Stimulated activated CD8-positive, alpha-beta memory T cell treated with anti-CD3 and anti-CD28 coated beads, Interleukin-12 subunit alpha, Interleukin-12 subunit beta, amount 100 ng/mL, for 1 hour (primary cell): ENCODE results near the gene PCYT2.

ENCODE experiments used
- DNase-seq: peaks from one replicate; pipeline ENCODE4 v3.0.0-alpha.2; 2020; ENCODE audit warnings: low read depth

PCYT2 gene

DNA sequence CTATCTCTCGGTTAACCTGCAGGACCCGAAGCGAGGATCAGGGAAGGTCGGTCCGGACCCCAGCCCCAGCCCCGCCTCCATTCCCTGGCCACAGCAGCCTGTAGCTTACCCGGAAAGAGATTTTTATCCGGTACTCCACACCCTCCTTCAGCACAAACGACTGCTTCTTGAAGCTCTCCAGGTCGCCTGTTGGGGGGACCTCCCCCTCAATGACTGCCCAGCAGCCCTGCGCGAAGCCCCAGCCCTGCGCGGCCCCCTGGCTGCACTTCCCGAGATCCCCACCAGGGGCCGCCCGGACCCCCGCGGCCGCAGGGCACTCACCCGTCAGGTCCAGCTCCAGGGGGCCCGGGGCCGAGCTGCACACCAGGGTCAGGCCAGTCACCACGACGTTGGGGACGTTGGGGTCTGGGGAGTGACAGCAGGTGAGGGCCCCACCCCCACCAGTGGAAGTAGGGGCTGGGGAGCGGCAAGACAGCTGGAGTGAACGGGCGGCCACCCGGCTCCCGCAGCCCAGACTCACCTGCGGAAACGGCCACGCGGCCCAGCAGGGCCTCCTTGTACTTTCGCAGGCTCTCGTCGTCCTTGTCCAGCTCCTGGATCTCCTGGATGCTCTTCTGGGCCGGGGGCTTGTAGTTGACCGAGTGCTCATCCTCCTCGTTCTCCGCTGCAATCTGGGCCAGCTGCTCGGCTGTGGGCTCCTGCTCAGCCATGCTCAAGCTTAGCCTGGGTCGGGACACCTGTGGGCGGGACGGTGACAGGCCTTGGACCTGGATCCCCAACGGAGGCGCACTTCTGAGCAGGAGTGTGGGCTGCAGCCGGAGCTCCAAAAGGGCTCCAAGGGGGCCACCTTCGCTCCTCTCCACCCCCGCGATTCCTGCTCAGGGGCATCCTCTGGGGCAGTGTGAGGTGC, 41.7 kb downstream of the PCYT2 start:
- no peak for DNase-seq

GRCh38 chr17:81868674-81869220, 42.5 kb downstream of the PCYT2 start:
- DNase-seq, result no peak

DNA sequence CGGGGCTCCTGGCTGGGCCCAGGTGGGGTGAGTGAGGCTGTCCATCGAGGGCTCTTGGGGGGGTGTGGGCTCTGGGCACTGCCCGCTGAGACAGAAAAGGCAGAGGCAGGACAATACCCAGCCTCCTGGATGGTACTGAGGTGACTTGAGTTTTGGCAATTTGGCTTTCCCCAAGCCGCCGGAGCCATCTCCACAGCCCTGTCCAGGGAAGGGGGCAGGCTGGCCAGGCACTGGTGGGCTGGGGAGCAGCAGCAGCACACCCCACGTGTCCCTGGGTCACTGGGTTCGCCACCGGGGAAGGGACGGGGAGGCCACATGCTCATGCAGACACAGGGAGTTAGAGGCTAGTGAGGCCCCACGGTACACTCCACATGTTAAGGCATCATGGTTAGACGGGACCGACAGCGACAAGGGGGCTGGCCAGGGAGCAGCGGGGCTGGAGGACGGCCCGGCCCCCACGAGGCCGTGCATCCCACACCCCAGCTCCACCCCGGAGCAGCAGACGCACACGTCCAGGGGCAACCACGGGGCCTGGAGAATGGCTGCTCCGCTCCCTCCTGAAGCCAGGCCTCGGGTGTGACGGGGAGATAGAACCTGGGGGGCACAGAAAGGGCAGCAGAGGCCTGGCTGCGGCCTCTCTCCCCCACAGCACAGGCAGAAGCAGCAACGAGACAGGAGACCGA, 43.1 kb downstream of the PCYT2 start:
- DNase-seq, result no peak

DNA sequence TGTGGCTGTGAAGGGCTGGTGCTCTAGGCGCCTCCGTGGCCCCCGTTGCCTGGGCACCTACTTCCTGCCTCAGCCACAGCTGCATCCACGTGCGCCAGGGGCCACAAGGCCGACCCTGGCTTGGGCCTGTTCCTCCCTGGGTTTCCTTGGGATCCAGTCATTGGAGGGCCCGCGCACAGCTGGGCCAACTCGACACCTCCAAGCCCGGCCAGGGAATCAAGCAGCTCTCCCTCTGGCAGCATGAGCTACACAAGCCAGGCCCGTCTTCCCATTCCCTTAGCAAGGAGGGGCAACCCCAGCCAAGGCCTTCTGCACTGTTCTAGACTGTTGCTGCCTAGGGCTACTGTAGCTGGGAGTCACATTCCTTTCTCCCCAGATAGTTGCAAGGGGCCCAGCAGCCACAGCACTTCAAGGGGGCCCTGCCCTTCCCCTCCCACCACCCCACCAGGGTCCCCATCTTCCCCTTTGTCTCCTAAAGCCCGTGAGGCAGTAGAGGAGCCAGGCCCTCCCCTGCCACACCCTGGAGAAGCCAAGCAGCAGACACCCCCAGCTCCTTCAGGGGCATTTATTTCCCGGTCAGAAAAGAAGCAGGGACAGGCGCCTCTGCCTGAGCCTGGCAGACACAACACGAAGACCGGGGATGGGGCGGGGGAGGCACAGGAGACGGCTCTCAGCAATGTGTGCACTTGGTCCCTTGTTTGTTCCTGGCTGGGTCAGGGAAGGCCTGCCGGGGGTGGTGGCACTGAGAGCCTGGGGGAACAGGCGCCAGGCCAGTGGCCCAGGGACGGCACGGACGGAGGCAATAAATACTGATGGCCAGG, 43.8 kb downstream of the PCYT2 start:
- no peak for DNase-seq

GRCh38 chr17:81866440-81867169, 44.6 kb downstream of the PCYT2 start:
- DNase-seq, result no peak

- no peak for DNase-seq
Measured at GRCh38 chr17:81865733-81866439, 45.3 kb downstream of the PCYT2 start.

- no peak for DNase-seq
Measured at GRCh38 chr17:81865358-81865732, 45.9 kb downstream of the PCYT2 start.

- no peak for DNase-seq
Measured at GRCh38 chr17:81863833-81864768, 47.1 kb downstream of the PCYT2 start.

DNA sequence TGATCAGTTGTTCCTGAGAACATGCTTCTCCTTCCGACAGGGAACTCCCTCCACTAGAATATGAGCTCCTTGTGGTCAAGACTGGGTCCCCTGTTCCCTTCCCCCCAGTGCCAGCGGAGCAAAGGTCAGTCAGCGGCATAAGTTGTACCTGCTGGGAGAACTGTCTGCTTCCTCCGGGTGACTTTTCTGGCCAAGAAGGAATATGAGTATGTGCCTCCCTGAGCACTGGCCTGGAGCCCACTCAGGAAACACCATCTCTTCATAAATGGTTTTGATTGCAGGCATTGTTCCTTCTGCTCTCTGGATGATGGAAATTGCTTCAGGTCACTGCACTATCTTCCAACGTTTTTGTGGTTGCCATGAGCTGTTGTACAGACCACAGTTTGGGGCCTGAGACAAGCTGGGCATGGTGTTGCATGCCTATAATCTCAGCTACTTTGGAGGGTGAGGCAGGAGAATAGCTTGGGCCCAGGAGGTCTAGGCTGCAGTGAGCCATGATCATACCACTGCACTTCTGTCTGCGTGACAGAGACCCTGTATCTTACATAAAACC, 48.0 kb downstream of the PCYT2 start:
- no peak for DNase-seq

DNA sequence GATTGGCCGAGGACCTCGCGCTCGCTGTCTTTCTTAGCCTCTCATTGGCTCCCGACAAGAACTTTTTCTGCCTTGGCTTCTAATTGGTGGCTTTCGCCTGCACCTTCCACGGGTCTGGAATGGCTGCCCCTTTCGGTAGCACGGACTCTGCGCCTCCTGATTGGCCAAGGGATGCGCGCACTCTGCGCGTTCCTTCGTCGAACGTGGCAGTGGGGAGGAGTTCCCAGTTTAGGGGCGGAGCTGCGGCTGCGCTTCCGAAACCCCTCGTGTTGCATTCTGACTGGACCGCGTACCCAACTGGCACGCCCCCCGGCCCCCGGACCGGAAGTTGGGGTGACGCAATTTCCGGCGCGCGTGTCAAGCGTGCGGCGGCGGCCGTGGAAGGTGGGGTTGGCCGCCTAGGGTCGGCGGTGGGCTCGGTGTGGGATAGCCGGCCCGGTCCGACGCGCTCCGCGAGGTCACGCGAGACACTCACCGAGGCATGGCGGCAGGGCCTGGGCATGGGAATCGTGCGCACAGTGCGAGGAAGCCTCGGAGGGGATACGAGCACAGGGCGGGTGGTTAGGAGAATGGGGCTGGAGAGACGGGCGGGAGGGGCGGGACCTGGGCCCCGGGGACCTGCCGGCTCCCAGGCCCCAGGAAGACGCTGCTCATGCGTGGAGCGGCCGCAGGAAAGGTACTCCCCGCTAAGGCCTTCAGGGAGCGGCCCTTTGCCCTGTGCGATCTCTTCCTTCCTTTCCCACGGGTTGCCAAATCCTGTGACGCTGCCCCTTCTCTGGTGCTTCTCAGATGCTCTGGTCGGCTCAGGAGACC, 50.2 kb downstream of the PCYT2 start:
- DNase-seq, result peak; percentile 99

- no peak for DNase-seq
Measured at GRCh38 chr17:81859906-81860755, 51.1 kb downstream of the PCYT2 start, which contains the start of gene P4HB. P4HB (minus strand) TSS chr17:81860535; CDS start chr17:81860471, 64 bp downstream.

DNA sequence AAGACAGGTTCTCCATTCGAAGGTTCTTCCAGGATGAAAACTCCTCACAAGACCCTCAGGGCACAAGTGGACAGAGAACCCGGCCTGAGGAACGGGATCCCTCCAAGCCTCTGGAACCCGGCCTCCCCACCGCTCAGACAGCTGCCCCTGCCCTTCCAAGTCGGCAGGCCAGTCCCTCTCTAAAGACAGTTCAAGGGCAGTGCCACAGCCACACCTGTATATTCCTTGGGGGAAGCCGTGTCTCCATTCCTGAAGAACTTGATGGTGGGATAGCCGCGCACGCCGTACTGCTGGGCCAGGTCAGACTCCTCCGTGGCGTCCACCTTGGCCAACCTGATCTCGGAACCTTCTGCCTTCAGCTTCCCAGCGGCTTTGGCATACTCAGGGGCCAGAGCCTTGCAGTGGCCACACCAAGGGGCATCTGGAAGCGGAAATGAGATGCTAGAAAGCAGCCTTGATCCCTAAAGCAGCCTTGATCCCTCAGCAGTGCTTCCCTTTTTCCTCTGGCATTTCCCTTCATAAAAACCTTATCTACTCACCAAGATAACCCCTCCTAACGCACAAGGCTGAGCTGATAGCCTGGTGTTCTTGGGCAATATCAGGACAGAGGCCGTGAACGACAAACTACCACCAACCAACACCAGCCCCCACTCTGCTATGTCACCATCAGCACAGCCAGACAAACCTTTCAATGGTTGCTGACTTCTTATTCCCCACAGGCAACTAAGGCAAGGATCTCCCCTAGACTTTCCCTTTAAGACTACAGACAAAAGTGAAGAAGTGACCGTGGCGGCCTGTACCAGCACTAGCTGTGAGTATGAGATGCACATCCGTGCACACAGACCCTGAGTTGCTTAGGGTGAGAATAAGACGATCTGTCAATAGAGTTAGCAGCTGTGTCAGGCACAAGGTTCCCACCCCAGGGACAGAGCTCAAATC, 52.0 kb downstream of the PCYT2 start:
- DNase-seq, result no peak

DNA sequence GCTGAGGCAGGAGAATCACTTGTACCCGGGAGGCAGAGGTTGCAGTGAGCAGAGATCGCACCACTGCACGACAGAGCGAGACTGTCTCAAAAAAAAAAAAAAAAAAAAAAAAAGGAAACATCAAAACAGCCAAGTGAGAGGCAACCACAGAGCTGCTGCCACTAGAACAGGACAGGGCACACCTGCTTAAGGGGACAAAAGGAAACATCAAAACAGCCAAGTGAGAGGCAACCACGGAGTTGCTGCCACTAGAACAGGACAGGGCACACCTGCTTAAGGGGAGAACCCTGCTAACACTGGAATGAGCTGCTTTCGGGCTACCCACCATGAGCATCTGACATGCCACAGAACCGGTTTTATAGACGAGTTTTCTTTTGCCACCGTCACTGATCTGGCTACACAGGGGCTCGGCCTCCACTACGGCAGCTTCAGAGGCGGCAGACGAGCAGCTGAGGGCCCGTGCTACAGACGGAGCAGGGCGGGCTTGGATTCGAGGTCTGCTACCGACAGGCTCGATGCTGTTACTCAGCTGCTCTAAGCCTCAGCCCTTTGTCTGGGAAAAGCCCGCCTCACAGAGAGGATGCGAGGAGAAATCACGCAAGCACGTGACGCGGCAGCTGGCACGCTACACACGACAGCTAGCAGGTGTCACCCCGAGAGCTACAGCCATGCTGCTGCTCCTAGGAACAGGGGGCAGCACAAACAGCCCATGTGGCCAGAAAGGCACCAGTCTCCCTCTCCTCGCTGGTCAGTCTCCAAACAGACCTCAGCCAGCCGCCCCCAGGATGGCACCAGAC, 52.8 kb downstream of the PCYT2 start:
- DNase-seq, result no peak

GRCh38 chr17:81854974-81855774, 56.0 kb downstream of the PCYT2 start:
- DNase-seq, result no peak

DNA sequence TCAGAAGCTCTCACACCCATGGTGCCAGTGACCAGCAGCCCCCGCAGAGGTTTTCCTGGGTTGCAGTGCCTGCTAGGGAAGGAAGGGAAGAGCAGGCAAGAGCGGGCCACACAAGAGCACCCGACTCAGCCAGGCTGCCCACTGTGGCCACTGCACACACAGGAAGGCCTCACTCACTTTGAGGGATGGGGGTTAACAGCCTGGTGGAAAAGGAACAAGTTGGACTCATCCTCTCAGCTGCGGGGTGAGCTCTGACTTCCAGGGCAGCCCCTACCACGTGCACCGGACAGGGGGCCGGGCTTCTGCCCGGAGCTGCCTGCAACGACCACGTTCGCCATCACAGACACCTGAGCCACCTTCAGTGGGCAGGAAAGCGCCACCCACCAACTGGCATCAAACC, 59.0 kb downstream of the PCYT2 start:
- no peak for DNase-seq
